Measurements from ENCODE around the gene CBX6.

Gene CBX6

DNA sequence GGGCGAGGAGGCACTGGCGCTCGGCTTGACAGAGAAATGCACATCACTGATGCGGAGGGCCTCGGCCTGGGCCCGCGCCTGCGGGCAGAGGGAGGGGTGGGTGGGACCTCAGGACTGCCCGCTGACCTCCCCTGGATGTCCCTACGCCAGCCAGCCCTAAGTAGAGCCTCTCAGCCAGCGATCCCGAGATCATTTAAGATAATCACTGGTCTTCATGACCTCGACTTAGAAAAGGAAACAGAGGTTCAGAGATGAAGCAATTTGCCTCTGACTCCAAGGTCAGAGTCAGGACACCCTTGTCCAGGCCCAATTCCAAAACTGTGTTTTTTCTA lies 4.9 kb downstream of the CBX6 start:
- no peak overlapping the region for H2AFZ ChIP-seq (ENCODE audit: low read length)
- no peak overlapping the region for H3K4me3 ChIP-seq (ENCODE audit: low read length, poor library complexity, severe bottlenecking)
- TF ChIP-seq, protein P1, sequence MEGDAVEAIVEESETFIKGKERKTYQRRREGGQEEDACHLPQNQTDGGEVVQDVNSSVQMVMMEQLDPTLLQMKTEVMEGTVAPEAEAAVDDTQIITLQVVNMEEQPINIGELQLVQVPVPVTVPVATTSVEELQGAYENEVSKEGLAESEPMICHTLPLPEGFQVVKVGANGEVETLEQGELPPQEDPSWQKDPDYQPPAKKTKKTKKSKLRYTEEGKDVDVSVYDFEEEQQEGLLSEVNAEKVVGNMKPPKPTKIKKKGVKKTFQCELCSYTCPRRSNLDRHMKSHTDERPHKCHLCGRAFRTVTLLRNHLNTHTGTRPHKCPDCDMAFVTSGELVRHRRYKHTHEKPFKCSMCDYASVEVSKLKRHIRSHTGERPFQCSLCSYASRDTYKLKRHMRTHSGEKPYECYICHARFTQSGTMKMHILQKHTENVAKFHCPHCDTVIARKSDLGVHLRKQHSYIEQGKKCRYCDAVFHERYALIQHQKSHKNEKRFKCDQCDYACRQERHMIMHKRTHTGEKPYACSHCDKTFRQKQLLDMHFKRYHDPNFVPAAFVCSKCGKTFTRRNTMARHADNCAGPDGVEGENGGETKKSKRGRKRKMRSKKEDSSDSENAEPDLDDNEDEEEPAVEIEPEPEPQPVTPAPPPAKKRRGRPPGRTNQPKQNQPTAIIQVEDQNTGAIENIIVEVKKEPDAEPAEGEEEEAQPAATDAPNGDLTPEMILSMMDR (conservative IDR thresholded peaks at IDR 0.05; ENCODE audit: low read length), result no peak
- no peak for TF ChIP-seq EZH2phosphoT487 (IDR thresholded peaks at IDR 0.05; ENCODE audit: borderline replicate concordance)
- peaks cover 16% of the 10 kb centered on the region for H3K4me1 ChIP-seq (ENCODE audit: insufficient read depth, low read length, poor library complexity, severe bottlenecking)
- no peak overlapping the region for H3K9ac ChIP-seq (ENCODE audit: low read depth, low read length, poor library complexity, severe bottlenecking)
- peaks cover 38% of the 10 kb centered on the region for H4K20me1 ChIP-seq (ENCODE audit: insufficient read depth, low read length, poor library complexity, severe bottlenecking)
- H3K79me2 ChIP-seq (ENCODE audit: insufficient read depth, low read length), result peaks cover 19% of the 10 kb centered on the region
- H3K4me2 ChIP-seq (ENCODE audit: low read depth, low read length, poor library complexity, severe bottlenecking), result no peak overlapping the region
- no peaks in the 10 kb centered on the region for H3K27me3 ChIP-seq (ENCODE audit: insufficient read depth, low read length, poor library complexity, severe bottlenecking)
- no peaks in the 10 kb centered on the region for H3F3A ChIP-seq (ENCODE audit: low read depth)
- no peaks in the 10 kb centered on the region for H3K9me2 ChIP-seq (replicated peaks; ENCODE audit: low read depth, low read length)
- H3K9me3 ChIP-seq (ENCODE audit: insufficient read depth, low read depth, low read length), result no peaks in the 10 kb centered on the region
- H3K36me3 ChIP-seq (ENCODE audit: insufficient read depth, low read length), result peaks cover 3% of the 10 kb centered on the region; the same call in 1 of the 2 replicates

DNA sequence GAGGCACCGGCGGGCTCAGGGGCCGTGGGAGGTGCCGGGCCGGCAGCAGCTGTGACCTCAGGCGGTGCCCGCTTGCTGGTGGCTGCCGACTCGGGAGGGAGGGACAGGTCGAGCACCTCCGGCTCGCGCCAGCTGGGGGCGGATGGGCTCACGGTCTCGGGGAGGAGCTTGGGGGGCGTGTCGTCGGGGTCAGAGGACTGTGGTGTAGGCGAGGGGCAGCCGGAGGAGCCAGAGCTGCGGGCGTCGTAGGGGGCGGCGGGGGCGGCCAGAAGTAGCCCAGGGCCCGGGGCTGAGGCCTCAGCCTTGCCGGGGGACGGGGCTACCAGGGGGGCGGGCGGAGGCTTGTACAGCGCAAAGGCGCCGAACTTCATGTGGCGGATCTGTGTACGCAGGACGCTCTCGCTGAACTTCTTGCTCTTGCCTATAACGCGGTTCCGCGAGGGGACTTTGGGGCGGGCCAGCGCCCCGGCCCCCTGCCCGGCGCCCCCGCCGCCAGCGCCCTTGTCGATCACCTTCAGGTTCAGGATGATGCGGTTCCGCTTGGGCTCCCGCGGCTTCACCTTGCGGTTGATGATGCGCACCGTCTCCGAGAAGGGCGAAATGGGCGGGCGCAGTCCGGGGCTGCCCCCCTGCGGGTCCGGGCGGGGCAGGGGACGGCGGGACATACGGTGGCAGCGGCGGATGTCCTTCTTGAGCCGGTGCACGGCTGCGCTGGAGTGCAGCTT lies 5.5 kb downstream of the CBX6 start:
- H3K36me3 ChIP-seq (ENCODE audit: insufficient read depth, low read length), result peaks cover 3% of the 10 kb centered on the region; the same call in 1 of the 2 replicates
- H3K9ac ChIP-seq (ENCODE audit: low read depth, low read length, poor library complexity, severe bottlenecking), result no peak overlapping the region
- no peak overlapping the region for H3K4me3 ChIP-seq (ENCODE audit: low read length, poor library complexity, severe bottlenecking)
- no peak for TF ChIP-seq EZH2phosphoT487 (IDR thresholded peaks at IDR 0.05; ENCODE audit: borderline replicate concordance)
- TF ChIP-seq, protein P1 (conservative IDR thresholded peaks at IDR 0.05; ENCODE audit: low read length), result no peak
- peaks cover 37% of the 10 kb centered on the region for H4K20me1 ChIP-seq (ENCODE audit: insufficient read depth, low read length, poor library complexity, severe bottlenecking)
- no peak overlapping the region for H2AFZ ChIP-seq (ENCODE audit: low read length)
- H3K9me3 ChIP-seq (ENCODE audit: insufficient read depth, low read depth, low read length), result no peaks in the 10 kb centered on the region
- no peak overlapping the region for H3K4me2 ChIP-seq (ENCODE audit: low read depth, low read length, poor library complexity, severe bottlenecking)
- H3K27me3 ChIP-seq (ENCODE audit: insufficient read depth, low read length, poor library complexity, severe bottlenecking), result no peaks in the 10 kb centered on the region
- peaks cover 17% of the 10 kb centered on the region for H3K79me2 ChIP-seq (ENCODE audit: insufficient read depth, low read length)
- H3F3A ChIP-seq (ENCODE audit: low read depth), result no peaks in the 10 kb centered on the region
- no peaks in the 10 kb centered on the region for H3K9me2 ChIP-seq (replicated peaks; ENCODE audit: low read depth, low read length)
- H3K4me1 ChIP-seq (ENCODE audit: insufficient read depth, low read length, poor library complexity, severe bottlenecking), result peaks cover 16% of the 10 kb centered on the region

DNA sequence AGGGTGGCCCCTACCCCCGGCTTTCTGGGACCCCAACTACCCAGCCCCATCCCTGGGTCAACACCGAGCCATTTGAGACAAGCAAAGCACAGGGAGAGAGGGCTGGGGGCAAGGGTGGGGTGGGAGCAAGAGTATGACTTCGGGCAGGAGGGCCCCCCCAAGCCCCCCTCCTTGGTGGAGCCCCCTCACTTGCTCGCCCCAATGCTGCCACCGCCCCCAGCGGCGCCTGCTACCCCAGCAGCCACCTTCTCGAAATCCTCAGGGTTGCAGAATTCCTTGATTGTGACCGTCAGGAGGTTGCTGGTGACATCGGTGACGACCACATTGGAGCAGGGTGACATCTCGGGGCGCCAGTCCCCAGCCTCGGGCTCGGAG lies 6.0 kb downstream of the CBX6 start:
- Histone ChIP-seq H3K27me3 (ENCODE audit: insufficient read depth, low read length, poor library complexity, severe bottlenecking) (no peaks in the 10 kb centered on the region), H3K9me2 (replicated peaks; ENCODE audit: low read depth, low read length) (no peaks in the 10 kb centered on the region), H3K4me3 (ENCODE audit: low read length, poor library complexity, severe bottlenecking) (no peak overlapping the region), H3K36me3 (ENCODE audit: insufficient read depth, low read length) (peaks cover 3% of the 10 kb centered on the region; the same call in 1 of the 2 replicates), H3K4me2 (ENCODE audit: low read depth, low read length, poor library complexity, severe bottlenecking) (no peak overlapping the region), H3K4me1 (ENCODE audit: insufficient read depth, low read length, poor library complexity, severe bottlenecking) (peaks cover 14% of the 10 kb centered on the region), H4K20me1 (ENCODE audit: insufficient read depth, low read length, poor library complexity, severe bottlenecking) (peaks cover 32% of the 10 kb centered on the region), H3K9ac (ENCODE audit: low read depth, low read length, poor library complexity, severe bottlenecking) (no peak overlapping the region), H3K9me3 (ENCODE audit: insufficient read depth, low read depth, low read length) (no peaks in the 10 kb centered on the region), H3K79me2 (ENCODE audit: insufficient read depth, low read length) (peaks cover 11% of the 10 kb centered on the region), H3F3A (ENCODE audit: low read depth) (no peaks in the 10 kb centered on the region), H2AFZ (ENCODE audit: low read length) (no peak overlapping the region)
- TF ChIP-seq, protein P1 (conservative IDR thresholded peaks at IDR 0.05; ENCODE audit: low read length), result no peak
- no peak for TF ChIP-seq EZH2phosphoT487 (IDR thresholded peaks at IDR 0.05; ENCODE audit: borderline replicate concordance)

Measured in Loucy (cell line).